Measurements from ENCODE around the gene LMF2.
"Not testable (repeated sequence)": the region's sequence is repeated elsewhere in the genome, so short reads cannot be mapped to it uniquely, and the experiment has no call there.

LMF2 gene

GRCh38 chr22:50507421-50507990 lies at the start of gene LMF2:
Gene LMF2 (minus strand): TSS chr22:50507702. CDS start chr22:50507675, 27 bp downstream.
- no peak for DNase-seq (ENCODE audit: low spot score)

- peak; percentile 63 for DNase-seq (ENCODE audit: low spot score)
Observed at GRCh38 chr22:50556703-50557102, 49.2 kb upstream of the LMF2 start.

GRCh38 chr22:50553310-50553709 lies 45.8 kb upstream of the LMF2 start:
- DNase-seq (ENCODE audit: low spot score) = no peak

- no peak for DNase-seq (ENCODE audit: low spot score)
Observed at GRCh38 chr22:50551160-50551752, 43.8 kb upstream of the LMF2 start.

GRCh38 chr22:50550395-50550794 lies 42.9 kb upstream of the LMF2 start:
- DNase-seq (ENCODE audit: low spot score) = no peak

GRCh38 chr22:50548921-50549790 lies 41.7 kb upstream of the LMF2 start:
- no peak for DNase-seq (ENCODE audit: low spot score)

GRCh38 chr22:50548040-50548920 lies 40.8 kb upstream of the LMF2 start:
- DNase-seq (ENCODE audit: low spot score) = no peak

GRCh38 chr22:50547263-50547985 lies 39.9 kb upstream of the LMF2 start:
- DNase-seq (ENCODE audit: low spot score) = no peak

- no peak for DNase-seq (ENCODE audit: low spot score)
Observed at GRCh38 chr22:50546326-50547262, 39.1 kb upstream of the LMF2 start.

GRCh38 chr22:50545522-50546325 lies 38.2 kb upstream of the LMF2 start, which contains the start of gene KLHDC7B:
Gene KLHDC7B (plus strand): TSS chr22:50545899. CDS start chr22:50546244, 345 bp downstream.
- DNase-seq (ENCODE audit: low spot score) = no peak

- DNase-seq (ENCODE audit: low spot score) = no peak
Observed at GRCh38 chr22:50544746-50545253, 37.3 kb upstream of the LMF2 start.

- no peak for DNase-seq (ENCODE audit: low spot score)
Observed at GRCh38 chr22:50544078-50544745, 36.7 kb upstream of the LMF2 start.

GRCh38 chr22:50542416-50542927 lies 35.0 kb upstream of the LMF2 start:
- no peak for DNase-seq (ENCODE audit: low spot score)

- not testable (repeated sequence) for DNase-seq (ENCODE audit: low spot score)
Observed at GRCh38 chr22:50541667-50542026, 34.1 kb upstream of the LMF2 start.

- DNase-seq (ENCODE audit: low spot score) = no peak
Observed at GRCh38 chr22:50540381-50540780, 32.9 kb upstream of the LMF2 start.

GRCh38 chr22:50537765-50538164 lies 30.3 kb upstream of the LMF2 start:
- no peak for DNase-seq (ENCODE audit: low spot score)

GRCh38 chr22:50536226-50536625 lies 28.7 kb upstream of the LMF2 start:
- no peak for DNase-seq (ENCODE audit: low spot score)

- no peak for DNase-seq (ENCODE audit: low spot score)
Observed at GRCh38 chr22:50535113-50535512, 27.6 kb upstream of the LMF2 start.
